Suprapubic skin (tissue), 4 donors: ENCODE results near the gene RNF7. TPM values are rescaled to one million over a fixed set of nuclear protein-coding genes. Genes with fewer than 3 reads are reported as not detected.

Source experiments
- DNase-seq, 2 donors: peaks; one replicate each; pipeline ENCODE4 v3.0.0-alpha.2; 2019; ENCODE audit warnings: low spot score in 2 of 2
- H3K27ac ChIP-seq: fragments of 200-600 bp; sonication (generic); one replicate; pipeline ENCODE4 v1.5.1; 2019
- H3K27me3 ChIP-seq: fragments of 200-600 bp; sonication (generic); one replicate; pipeline ENCODE4 v1.5.1; 2019
- H3K36me3 ChIP-seq: fragments of 200-600 bp; sonication (generic); one replicate; pipeline ENCODE4 v1.5.1; 2019
- H3K4me1 ChIP-seq: fragments of 200-600 bp; sonication (generic); one replicate; pipeline ENCODE4 v1.5.1; 2019
- H3K4me3 ChIP-seq: fragments of 200-600 bp; sonication (generic); one replicate; pipeline ENCODE4 v1.5.1; 2019; ENCODE audit warnings: mild to moderate bottlenecking
- H3K9me3 ChIP-seq: fragments of 200-600 bp; sonication (generic); one replicate; pipeline ENCODE4 v1.5.1; 2019
- EP300 ChIP-seq: sonication (generic); formaldehyde crosslinking; IDR thresholded peaks from one replicate; pipeline ENCODE4 v1.6.1; 2017; ENCODE audit warnings: antibody characterized with exemption
- POLR2A ChIP-seq, 2 donors: fragments of 450-650 bp; IDR thresholded peaks; one replicate each; pipeline ENCODE4 v1.6.1; 2017; ENCODE audit warnings: antibody characterized with exemption in 2 of 2, mild to moderate bottlenecking in 2 of 2, moderate library complexity in 2 of 2
- POLR2AphosphoS5 ChIP-seq, 3 donors: sonication (generic); formaldehyde crosslinking; IDR thresholded peaks; one replicate each; pipeline ENCODE4 v1.6.1; 2017; ENCODE audit warnings: antibody characterized with exemption in 3 of 3
- WGBS: methylation state at CpG from one replicate; pipeline ENCODE4 v1.1.5; 2018; 5-methylcytosine and 5-hydroxymethylcytosine counted together
- total RNA-seq, 4 donors: library from RNA; depleted of rRNA; stranded (reverse); fragments of >200 nt; gene quantifications; one replicate each; pipeline ENCODE4 v1.1.0, GENCODE V29; 2016
- TF ChIP-seq, protein P1 (sequence below), 2 donors: fragments of 200-600 bp in 1 of 2; fragments of 450-650 bp in 1 of 2; sonication (generic) in 1 of 2; IDR thresholded peaks; one replicate each; pipeline ENCODE4 v1.5.1; 2016 to 2019; ENCODE audit warnings: antibody characterized with exemption in 2 of 2, mild to moderate bottlenecking in 1 of 2, moderate library complexity in 1 of 2

RNF7 gene
- total RNA-seq, 4 donors from 2014 or later = 43.9 to 77.3 (median 61.6) TPM

GRCh38 chr3:141725036-141725435, 13.1 kb upstream of the RNF7 start:
- Histone ChIP-seq H3K36me3 (no peaks in the 10 kb centered on the region), H3K27ac (no peak overlapping the region), H3K9me3 (no peaks in the 10 kb centered on the region), H3K4me3 (no peak overlapping the region), H3K4me1 (no peaks in the 10 kb centered on the region), H3K27me3 (no peaks in the 10 kb centered on the region)
- DNase-seq = no peak
- TF ChIP-seq POLR2AphosphoS5 (IDR thresholded peaks at IDR 0.05) = no peak
- TF ChIP-seq, protein P1, sequence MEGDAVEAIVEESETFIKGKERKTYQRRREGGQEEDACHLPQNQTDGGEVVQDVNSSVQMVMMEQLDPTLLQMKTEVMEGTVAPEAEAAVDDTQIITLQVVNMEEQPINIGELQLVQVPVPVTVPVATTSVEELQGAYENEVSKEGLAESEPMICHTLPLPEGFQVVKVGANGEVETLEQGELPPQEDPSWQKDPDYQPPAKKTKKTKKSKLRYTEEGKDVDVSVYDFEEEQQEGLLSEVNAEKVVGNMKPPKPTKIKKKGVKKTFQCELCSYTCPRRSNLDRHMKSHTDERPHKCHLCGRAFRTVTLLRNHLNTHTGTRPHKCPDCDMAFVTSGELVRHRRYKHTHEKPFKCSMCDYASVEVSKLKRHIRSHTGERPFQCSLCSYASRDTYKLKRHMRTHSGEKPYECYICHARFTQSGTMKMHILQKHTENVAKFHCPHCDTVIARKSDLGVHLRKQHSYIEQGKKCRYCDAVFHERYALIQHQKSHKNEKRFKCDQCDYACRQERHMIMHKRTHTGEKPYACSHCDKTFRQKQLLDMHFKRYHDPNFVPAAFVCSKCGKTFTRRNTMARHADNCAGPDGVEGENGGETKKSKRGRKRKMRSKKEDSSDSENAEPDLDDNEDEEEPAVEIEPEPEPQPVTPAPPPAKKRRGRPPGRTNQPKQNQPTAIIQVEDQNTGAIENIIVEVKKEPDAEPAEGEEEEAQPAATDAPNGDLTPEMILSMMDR (IDR thresholded peaks at IDR 0.05) = no peak
- TF ChIP-seq POLR2A (IDR thresholded peaks at IDR 0.05) = no peak
- no peak for TF ChIP-seq EP300
- WGBS = 89% methylated on average over 4 of the region's 4 CpGs

GRCh38 chr3:141726483-141726882, 11.6 kb upstream of the RNF7 start:
- Histone ChIP-seq H3K27me3 (no peaks in the 10 kb centered on the region), H3K4me3 (no peak overlapping the region), H3K36me3 (no peaks in the 10 kb centered on the region), H3K27ac (no peak overlapping the region), H3K9me3 (no peaks in the 10 kb centered on the region), H3K4me1 (no peaks in the 10 kb centered on the region)
- TF ChIP-seq, protein P1 (IDR thresholded peaks at IDR 0.05) = no peak
- TF ChIP-seq POLR2AphosphoS5 (IDR thresholded peaks at IDR 0.05) = no peak
- TF ChIP-seq EP300 = no peak
- WGBS = 82% methylated on average over 1 of the region's 1 CpG
- no peak for DNase-seq

DNA sequence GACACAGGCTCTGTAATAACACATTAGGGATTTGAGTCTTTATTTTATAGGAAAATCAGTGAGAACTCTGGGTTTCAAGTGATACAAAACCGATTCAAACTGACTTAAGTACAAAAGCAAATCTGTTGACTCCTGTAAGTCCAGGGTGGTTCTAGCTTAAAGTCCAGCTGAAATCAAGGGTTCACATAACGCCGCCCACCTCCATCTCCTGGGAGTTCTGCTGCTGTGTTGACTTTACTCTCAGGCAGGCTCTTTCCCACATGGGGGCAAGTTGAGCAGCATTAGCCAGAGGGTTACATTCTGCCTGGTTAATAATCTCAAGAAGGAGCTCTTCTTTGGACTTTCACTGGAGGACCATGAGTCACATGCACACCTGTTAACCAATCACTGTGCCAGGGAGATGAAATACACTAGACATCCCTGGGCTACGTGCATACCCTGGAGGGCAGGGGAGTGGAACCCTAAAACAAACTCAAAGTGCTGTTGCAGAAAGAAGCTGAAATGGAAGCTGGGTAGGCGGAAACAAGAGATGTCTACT, 9.7 kb upstream of the RNF7 start:
- Histone ChIP-seq H3K27me3 (no peaks in the 10 kb centered on the region), H3K27ac (no peak overlapping the region), H3K4me3 (no peak overlapping the region), H3K9me3 (no peaks in the 10 kb centered on the region), H3K4me1 (no peaks in the 10 kb centered on the region), H3K36me3 (no peaks in the 10 kb centered on the region)
- DNase-seq = no peak
- WGBS = 80% methylated on average over 5 of the region's 5 CpGs
- TF ChIP-seq EP300 (no peak), POLR2AphosphoS5 (IDR thresholded peaks at IDR 0.05) (no peak), POLR2A (IDR thresholded peaks at IDR 0.05) (no peak)
- TF ChIP-seq, protein P1 (IDR thresholded peaks at IDR 0.05) = no peak

GRCh38 chr3:141729240-141729639, 8.9 kb upstream of the RNF7 start:
- Histone ChIP-seq H3K36me3 (no peaks in the 10 kb centered on the region), H3K9me3 (no peaks in the 10 kb centered on the region), H3K4me3 (no peak overlapping the region), H3K27me3 (no peaks in the 10 kb centered on the region), H3K27ac (no peak overlapping the region), H3K4me1 (no peaks in the 10 kb centered on the region)
- WGBS = 83% methylated on average over 4 of the region's 4 CpGs
- TF ChIP-seq EP300 = no peak
- DNase-seq = no peak

GRCh38 chr3:141735176-141735575, 2.9 kb upstream of the RNF7 start:
- TF ChIP-seq, protein P1 (IDR thresholded peaks at IDR 0.05) = no peak
- TF ChIP-seq POLR2A (IDR thresholded peaks at IDR 0.05) = no peak
- TF ChIP-seq POLR2AphosphoS5 (IDR thresholded peaks at IDR 0.05) = no peak
- TF ChIP-seq EP300 = no peak
- H3K4me3 ChIP-seq = no peak overlapping the region
- no peaks in the 10 kb centered on the region for H3K27me3 ChIP-seq
- peaks cover 11% of the 10 kb centered on the region for H3K4me1 ChIP-seq
- no peak for DNase-seq
- no peaks in the 10 kb centered on the region for H3K9me3 ChIP-seq
- H3K36me3 ChIP-seq = no peaks in the 10 kb centered on the region
- no peak overlapping the region for H3K27ac ChIP-seq
